Right atrium auricular region (tissue), 2 donors: ENCODE data around the gene RO60. TPM values are rescaled to one million over a fixed set of nuclear protein-coding genes. Genes with fewer than 3 reads are reported as not detected.
A peak's percentile ranks its signal among the peaks of the same experiment; 100 is the strongest.

Source experiments
- DNase-seq: peaks from one replicate; pipeline ENCODE4 v3.0.0-alpha.2; 2019; ENCODE audit warnings: low spot score
- H3K27ac ChIP-seq, 2 donors: fragments of 200-600 bp; sonication (generic); 1 replicate in 1 of 2; 2 replicates in 1 of 2; pipeline ENCODE4 v1.5.1; 2016 to 2019
- H3K27me3 ChIP-seq, 2 donors: fragments of 200-600 bp; sonication (generic); one replicate each; pipeline versions ENCODE4 v1.5.1 to v1.6.0; 2017 to 2019
- H3K36me3 ChIP-seq: fragments of 200-600 bp; sonication (generic); one replicate; pipeline ENCODE4 v1.5.1; 2016
- H3K4me1 ChIP-seq, 2 donors: fragments of 200-600 bp; sonication (generic); one replicate each; pipeline versions ENCODE4 v1.5.1 to v1.6.0; 2017 to 2019
- H3K4me3 ChIP-seq, 2 donors: fragments of 200-600 bp; sonication (generic); 1 replicate in 1 of 2; 2 replicates in 1 of 2; pipeline ENCODE4 v1.5.1; 2017 to 2019; ENCODE audit warnings: mild to moderate bottlenecking in 1 of 2, moderate library complexity in 1 of 2
- H3K9me3 ChIP-seq, 2 donors: fragments of 200-600 bp; sonication (generic); one replicate each; pipeline ENCODE4 v1.5.1; 2019
- total RNA-seq, 2 donors: library from RNA; depleted of rRNA; stranded (reverse); fragments of >200 nt; gene quantifications; one replicate each; pipeline ENCODE4 v1.1.0, GENCODE V29; 2016
- TF ChIP-seq, protein P1 (sequence below), 2 donors: fragments of 200-600 bp; sonication (generic); IDR thresholded peaks; one replicate each; pipeline ENCODE4 v1.5.1; 2019; ENCODE audit warnings: antibody characterized with exemption in 2 of 2

Gene RO60
- total RNA-seq, 2 donors from 2014 or later = 58.9 to 64.4 TPM

DNA sequence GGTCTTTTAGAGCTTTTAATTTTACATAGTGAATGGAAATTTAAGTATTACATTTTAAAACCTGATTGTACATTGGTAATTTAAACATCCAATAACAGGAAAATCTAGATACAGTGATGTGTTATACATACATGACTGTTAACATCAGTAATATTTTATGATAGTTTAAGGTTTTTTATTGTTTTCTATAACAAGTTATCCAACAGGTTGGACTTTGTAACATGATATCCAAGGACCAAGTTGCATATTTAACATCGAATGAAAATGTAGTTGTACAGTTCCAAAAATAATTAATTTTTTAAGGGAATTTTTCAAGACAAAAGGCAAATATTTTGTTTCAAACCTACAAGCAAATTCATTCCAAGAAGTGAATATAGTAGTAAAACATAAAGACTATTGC lies 31.5 kb downstream of the RO60 start:
- H3K27me3 ChIP-seq = no peaks in the 10 kb centered on the region
- H3K4me1 ChIP-seq = no peaks in the 10 kb centered on the region
- DNase-seq = no peak
- no peaks in the 10 kb centered on the region for H3K9me3 ChIP-seq
- H3K36me3 ChIP-seq = peaks cover 17% of the 10 kb centered on the region
- no peak overlapping the region for H3K4me3 ChIP-seq
- TF ChIP-seq, protein P1, sequence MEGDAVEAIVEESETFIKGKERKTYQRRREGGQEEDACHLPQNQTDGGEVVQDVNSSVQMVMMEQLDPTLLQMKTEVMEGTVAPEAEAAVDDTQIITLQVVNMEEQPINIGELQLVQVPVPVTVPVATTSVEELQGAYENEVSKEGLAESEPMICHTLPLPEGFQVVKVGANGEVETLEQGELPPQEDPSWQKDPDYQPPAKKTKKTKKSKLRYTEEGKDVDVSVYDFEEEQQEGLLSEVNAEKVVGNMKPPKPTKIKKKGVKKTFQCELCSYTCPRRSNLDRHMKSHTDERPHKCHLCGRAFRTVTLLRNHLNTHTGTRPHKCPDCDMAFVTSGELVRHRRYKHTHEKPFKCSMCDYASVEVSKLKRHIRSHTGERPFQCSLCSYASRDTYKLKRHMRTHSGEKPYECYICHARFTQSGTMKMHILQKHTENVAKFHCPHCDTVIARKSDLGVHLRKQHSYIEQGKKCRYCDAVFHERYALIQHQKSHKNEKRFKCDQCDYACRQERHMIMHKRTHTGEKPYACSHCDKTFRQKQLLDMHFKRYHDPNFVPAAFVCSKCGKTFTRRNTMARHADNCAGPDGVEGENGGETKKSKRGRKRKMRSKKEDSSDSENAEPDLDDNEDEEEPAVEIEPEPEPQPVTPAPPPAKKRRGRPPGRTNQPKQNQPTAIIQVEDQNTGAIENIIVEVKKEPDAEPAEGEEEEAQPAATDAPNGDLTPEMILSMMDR (IDR thresholded peaks at IDR 0.05) = no peak
- no peak overlapping the region for H3K27ac ChIP-seq

DNA sequence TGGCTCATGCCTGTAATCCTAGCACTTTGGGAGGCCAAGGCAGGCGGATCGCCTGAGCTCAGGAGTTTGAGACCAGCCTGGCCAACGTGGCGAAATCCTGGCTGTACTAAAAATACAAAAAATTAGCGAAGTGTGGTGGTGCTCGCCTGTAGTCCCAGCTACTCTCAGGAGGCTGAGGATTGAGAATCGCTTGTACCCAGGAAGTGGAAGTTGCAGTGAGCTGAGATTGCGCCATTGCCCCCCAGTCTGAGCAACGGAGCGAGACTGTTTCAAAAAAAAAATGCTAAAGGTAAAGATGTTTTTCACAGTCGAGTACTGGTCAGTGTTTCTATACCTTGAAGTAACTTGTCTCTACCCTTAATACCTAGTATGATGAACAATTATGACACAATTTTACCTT lies 34.7 kb downstream of the RO60 start:
- Histone ChIP-seq H3K4me1 (no peaks in the 10 kb centered on the region), H3K27me3 (no peaks in the 10 kb centered on the region), H3K27ac (no peak overlapping the region), H3K4me3 (no peak overlapping the region), H3K36me3 (peaks cover 41% of the 10 kb centered on the region), H3K9me3 (no peaks in the 10 kb centered on the region)
- TF ChIP-seq, protein P1 (IDR thresholded peaks at IDR 0.05) = no peak
- no peak for DNase-seq

DNA sequence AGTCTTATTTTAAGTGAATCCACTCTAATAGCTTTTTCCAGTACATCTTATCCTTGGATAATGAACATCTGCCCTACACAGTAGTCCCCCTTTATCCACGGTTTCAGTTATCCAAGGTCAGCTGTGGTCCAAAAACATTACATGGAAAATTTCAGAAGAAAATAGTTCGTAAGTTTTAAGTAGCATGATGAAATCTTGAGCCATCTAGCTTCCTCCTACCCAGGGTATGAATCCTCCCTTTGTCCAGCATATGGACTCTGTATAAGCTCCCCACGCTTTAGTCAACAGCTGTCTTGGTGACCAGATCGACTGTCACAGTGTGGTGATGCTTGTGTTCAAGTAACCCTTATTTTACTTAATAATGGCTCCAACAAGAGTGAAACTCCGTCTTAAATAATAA lies 43.2 kb downstream of the RO60 start:
- Histone ChIP-seq H3K4me1 (peaks cover 0 to 18% of the 10 kb centered on the region in 2 donors), H3K36me3 (peaks cover 29% of the 10 kb centered on the region), H3K27ac (no peak overlapping the region), H3K4me3 (no peak overlapping the region), H3K27me3 (no peaks in the 10 kb centered on the region), H3K9me3 (no peaks in the 10 kb centered on the region)
- no peak for DNase-seq
- TF ChIP-seq, protein P1 (IDR thresholded peaks at IDR 0.05) = no peak

DNA sequence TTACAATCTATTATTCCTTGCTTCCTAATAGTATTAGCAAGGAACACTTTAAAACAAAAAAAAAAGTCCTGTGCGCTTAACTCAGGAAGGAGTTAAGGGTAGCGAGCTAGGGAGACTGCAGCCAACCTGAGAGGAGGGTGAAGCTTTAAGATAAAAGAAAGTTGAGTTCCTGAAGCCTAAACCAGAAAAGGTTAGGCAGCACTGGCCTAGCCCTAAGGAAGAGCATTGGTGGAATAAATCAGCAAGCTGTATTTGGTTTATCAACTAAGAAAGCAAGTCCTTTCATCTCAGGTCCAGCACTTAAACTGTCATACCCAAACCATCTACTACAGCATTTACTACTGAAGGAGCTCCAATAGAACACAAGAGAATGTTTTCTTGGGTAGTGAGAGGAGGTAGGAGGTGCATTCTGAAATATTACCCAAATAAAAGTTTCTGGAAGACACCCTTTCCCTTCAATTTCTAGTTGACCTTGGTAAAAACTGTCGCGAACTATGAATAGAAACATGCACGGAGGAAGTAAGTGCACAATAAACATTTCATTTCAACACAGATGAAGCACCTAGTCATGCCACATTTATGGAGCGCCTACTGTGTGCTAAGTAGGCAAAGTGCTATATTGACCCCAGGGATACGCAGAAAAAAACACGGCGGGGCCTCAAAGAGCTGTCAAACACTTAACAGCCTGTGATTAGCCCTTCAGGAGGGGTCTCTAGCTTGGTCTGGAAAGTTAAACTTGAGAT lies 44.5 kb downstream of the RO60 start:
- TF ChIP-seq, protein P1 (IDR thresholded peaks at IDR 0.05) = no peak
- H3K27me3 ChIP-seq = no peaks in the 10 kb centered on the region
- H3K4me3 ChIP-seq = peak overlapping the region; percentile 82
- DNase-seq = no peak
- H3K4me1 ChIP-seq = peaks cover 0 to 18% of the 10 kb centered on the region in 2 donors
- H3K9me3 ChIP-seq = no peaks in the 10 kb centered on the region
- peaks cover 19% of the 10 kb centered on the region for H3K36me3 ChIP-seq
- H3K27ac ChIP-seq = peak overlapping the region; percentile 93

DNA sequence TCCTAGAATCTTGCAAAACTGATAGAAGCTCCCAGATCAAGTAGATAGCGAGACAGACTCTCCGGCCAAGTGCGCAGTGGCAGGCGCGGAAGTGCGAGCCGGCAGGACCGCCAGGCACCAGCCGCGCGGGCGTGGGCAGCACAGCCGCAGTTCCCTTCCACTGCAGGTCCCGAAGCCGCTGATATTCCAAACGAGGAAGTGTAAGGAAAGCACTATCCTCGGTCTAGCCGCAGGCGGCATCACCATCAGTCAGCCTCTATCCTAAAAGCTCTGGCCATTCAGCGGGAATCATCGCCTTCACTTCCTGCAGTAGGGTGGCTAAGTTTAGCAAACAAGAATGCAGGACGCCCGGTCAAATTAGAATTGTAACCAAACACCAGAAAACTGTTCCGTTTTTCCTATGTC lies 45.1 kb downstream of the RO60 start:
- peaks cover 0 to 18% of the 10 kb centered on the region in 2 donors for H3K4me1 ChIP-seq

More for the DNA sequence above, 45.1 kb downstream of the RO60 start:
- H3K9me3 ChIP-seq = no peaks in the 10 kb centered on the region
- peak overlapping the region; percentile 93 for H3K27ac ChIP-seq
- TF ChIP-seq, protein P1 (IDR thresholded peaks at IDR 0.05) = no peak
- peaks cover 13% of the 10 kb centered on the region for H3K36me3 ChIP-seq
- H3K27me3 ChIP-seq = no peaks in the 10 kb centered on the region
- H3K4me3 ChIP-seq = peak overlapping the region; percentile 82
- DNase-seq = no peak
